ENCODE data around the gene TBR1. TPM values are rescaled to one million over a fixed set of nuclear protein-coding genes. Genes with fewer than 3 reads are reported as not detected.

TBR1 gene
- 3.9 TPM for total RNA-seq

DNA sequence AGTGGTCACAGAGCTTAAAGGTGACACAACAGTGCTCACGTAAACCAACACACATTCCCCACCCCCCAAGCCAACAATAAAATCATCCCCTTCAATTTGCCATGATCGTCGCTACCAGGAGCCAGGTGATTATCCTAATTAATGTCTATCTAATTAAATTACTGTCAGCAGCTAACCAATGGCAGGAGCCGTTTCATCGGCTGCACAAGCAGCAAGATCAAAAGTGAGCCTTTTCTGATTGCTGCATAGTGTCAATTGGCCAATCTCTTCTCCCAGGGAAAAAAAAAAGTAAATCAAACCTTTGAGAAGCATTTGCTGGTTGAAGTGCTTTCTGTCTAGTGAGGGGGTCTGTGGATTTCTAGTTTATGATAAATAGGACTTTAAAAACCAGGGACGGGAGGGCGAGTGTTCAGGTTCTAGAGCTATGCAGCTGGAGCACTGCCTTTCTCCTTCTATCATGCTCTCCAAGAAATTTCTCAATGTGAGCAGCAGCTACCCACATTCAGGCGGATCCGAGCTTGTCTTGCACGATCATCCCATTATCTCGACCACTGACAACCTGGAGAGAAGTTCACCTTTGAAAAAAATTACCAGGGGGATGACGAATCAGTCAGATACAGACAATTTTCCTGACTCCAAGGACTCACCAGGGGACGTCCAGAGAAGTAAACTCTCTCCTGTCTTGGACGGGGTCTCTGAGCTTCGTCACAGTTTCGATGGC is at the start of gene TBR1:
TBR1 (plus strand) TSS at position 311 of the 721 bp plus-strand sequence; CDS start at position 425, 114 bp downstream.

Small RNA genes within 50 kb of the gene (small RNA-seq; reads per million reads assigned to genes)
- not detected for gene RNA5SP108

Other genes starting within 250 kb of the TBR1 start
- gene PSMD14, start 107.9 kb upstream of the TBR1 start, total RNA-seq, result 72.7 TPM
- gene SLC4A10, start 208.1 kb downstream of the TBR1 start, total RNA-seq, result 76.4 TPM

Data from diencephalon (tissue), 1 donor.